ENCODE results near the gene COL28A1.

DNA sequence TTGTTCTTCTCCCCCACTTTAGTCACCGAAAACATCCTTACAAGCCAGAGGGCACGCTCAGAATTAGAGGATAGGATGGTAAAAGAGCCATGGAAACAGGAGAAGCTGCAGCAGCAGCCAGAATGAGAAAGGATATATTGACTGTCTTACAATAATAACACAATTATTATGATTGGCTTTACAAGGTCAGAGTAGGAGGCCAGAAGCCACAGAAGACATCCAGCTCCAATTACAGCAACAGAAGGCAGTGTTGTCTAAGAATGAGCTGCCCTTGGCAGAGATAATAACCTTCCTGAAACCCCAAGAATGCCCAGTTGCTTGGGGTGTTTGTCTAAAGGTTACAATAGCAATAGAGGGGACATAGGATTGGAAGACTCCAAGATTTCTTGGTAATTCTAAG is 184.5 kb downstream of the COL28A1 start:
- TF ChIP-seq, protein P1, sequence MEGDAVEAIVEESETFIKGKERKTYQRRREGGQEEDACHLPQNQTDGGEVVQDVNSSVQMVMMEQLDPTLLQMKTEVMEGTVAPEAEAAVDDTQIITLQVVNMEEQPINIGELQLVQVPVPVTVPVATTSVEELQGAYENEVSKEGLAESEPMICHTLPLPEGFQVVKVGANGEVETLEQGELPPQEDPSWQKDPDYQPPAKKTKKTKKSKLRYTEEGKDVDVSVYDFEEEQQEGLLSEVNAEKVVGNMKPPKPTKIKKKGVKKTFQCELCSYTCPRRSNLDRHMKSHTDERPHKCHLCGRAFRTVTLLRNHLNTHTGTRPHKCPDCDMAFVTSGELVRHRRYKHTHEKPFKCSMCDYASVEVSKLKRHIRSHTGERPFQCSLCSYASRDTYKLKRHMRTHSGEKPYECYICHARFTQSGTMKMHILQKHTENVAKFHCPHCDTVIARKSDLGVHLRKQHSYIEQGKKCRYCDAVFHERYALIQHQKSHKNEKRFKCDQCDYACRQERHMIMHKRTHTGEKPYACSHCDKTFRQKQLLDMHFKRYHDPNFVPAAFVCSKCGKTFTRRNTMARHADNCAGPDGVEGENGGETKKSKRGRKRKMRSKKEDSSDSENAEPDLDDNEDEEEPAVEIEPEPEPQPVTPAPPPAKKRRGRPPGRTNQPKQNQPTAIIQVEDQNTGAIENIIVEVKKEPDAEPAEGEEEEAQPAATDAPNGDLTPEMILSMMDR (conservative IDR thresholded peaks at IDR 0.05) = no peak
- no peak for TF ChIP-seq EZH2 (IDR thresholded peaks at IDR 0.05; ENCODE audit: low read depth)
